HepG2 (cell line): ENCODE data around the gene SHOX. TPM values are rescaled to one million over a fixed set of nuclear protein-coding genes. Genes with fewer than 3 reads are reported as not detected.

Source experiments
- ATAC-seq: fragments of 200-7000 bp; cut with Tn5 transposase; 3 replicates; pipeline ENCODE4 v1.9.1; 2020; ENCODE audit warnings: mild to moderate bottlenecking, moderate library complexity
- BruUV-seq: library from RNA; stranded (reverse); fragments of 400-500 nt; replicated peaks from 2 replicates; lab custom pipeline; 2021; lab: Mats Ljungman, UMichigan
- CTCF ChIA-PET: fragments of 300-600 bp; formaldehyde crosslinking; extraction: SDS; loops from one replicate; lab custom pipeline; 2021; ENCODE audit warnings: low total read pairs, inconsistent platforms, low intra/inter-chr PET ratio; lab: Yijun Ruan, JAX
- POLR2A ChIA-PET: fragments of 350-600 bp; sonication (Branson Sonifier 250); formaldehyde crosslinking; loops from one replicate; lab custom pipeline; 2020; ENCODE audit warnings: antibody characterized with exemption, inconsistent platforms; lab: Yijun Ruan, JAX
- DNase-seq: peaks from one replicate; pipeline ENCODE4 v3.0.0-alpha.2; 2015; ENCODE audit warnings: low spot score
- FAIRE-seq: peaks from 3 replicates; lab custom pipeline; 2011; peaks lifted over from hg19 to GRCh38; lab: Jason Lieb, UNC
- H2AFZ ChIP-seq: one replicate; pipeline ENCODE4 v1.6.1; 2011; ENCODE audit warnings: low read length, inconsistent platforms
- H3K27ac ChIP-seq: fragments of 300-600 bp; 3 replicates; pipeline ENCODE4 v1.8.0; 2011; ENCODE audit warnings: mixed run types, mild to moderate bottlenecking, mixed read lengths, low read length, inconsistent platforms; ENCODE audit not compliant: insufficient read depth; ENCODE audit errors: extremely low read length
- H3K27me3 ChIP-seq, 2 experiments: fragments of 200-600 bp in 1 of 2; 2 replicates in 1 of 2; 3 replicates in 1 of 2; pipeline versions ENCODE4 v1.6.0 to v1.8.0; 2011; ENCODE audit warnings: low read length in 2 of 2, mild to moderate bottlenecking in 2 of 2, moderate library complexity in 2 of 2, inconsistent platforms in 1 of 2; ENCODE audit not compliant: insufficient read depth in 2 of 2, control insufficient read depth in 1 of 2
- H3K36me3 ChIP-seq, 2 experiments: fragments of 200-600 bp in 1 of 2; replicated peaks in 1 of 2; 2 replicates in 1 of 2; 3 replicates in 1 of 2; pipeline versions ENCODE4 v1.5.1 to v1.8.0; 2011; ENCODE audit warnings: low read length in 2 of 2, inconsistent platforms in 1 of 2; ENCODE audit not compliant: insufficient read depth in 2 of 2, control insufficient read depth in 1 of 2
- H3K4me1 ChIP-seq: 2 replicates; pipeline ENCODE4 v1.5.1; 2012; ENCODE audit warnings: low read length, inconsistent platforms; ENCODE audit not compliant: insufficient read depth
- H3K4me2 ChIP-seq: 2 replicates; pipeline ENCODE4 v1.6.0; 2011; ENCODE audit warnings: low read depth, low read length, inconsistent platforms
- H3K4me3 ChIP-seq, 3 experiments: fragments of 200-600 bp in 1 of 3; sonication (generic), shearing (Covaris generic) in 1 of 3; replicated peaks in 1 of 3; 2 replicates each; pipeline ENCODE4 v1.5.1; 2011 to 2016; ENCODE audit warnings: low read length in 3 of 3, inconsistent platforms in 2 of 3, low read depth in 2 of 3, mild to moderate bottlenecking in 2 of 3, control low read depth in 1 of 3, mixed read lengths in 1 of 3; ENCODE audit not compliant: insufficient read depth in 1 of 3
- H3K79me2 ChIP-seq: one replicate; pipeline ENCODE4 v1.6.1; 2011; ENCODE audit warnings: low read length, inconsistent platforms; ENCODE audit not compliant: insufficient read depth
- H3K9ac ChIP-seq: 2 replicates; pipeline ENCODE4 v1.6.0; 2011; ENCODE audit warnings: mild to moderate bottlenecking, low read depth, low read length, inconsistent platforms; ENCODE audit not compliant: insufficient read depth
- H3K9me3 ChIP-seq: 2 replicates; pipeline ENCODE4 v1.5.1; 2012; ENCODE audit warnings: mild to moderate bottlenecking, low read length
- H4K20me1 ChIP-seq: 2 replicates; pipeline ENCODE4 v1.6.0; 2011; ENCODE audit warnings: inconsistent platforms, mild to moderate bottlenecking, low read length, moderate library complexity; ENCODE audit not compliant: insufficient read depth
- CHD2 ChIP-seq: IDR thresholded peaks from 2 replicates; pipeline ENCODE4 v1.6.1; 2011; ENCODE audit warnings: low read depth, low read length, improper control_type of control experiment
- GABPA ChIP-seq, 2 experiments: IDR thresholded peaks; 2 replicates each; pipeline ENCODE4 v1.6.1; 2011 to 2016; ENCODE audit warnings: low read depth in 2 of 2, low read length in 1 of 2, missing biosample characterization in 1 of 2, missing genetic modification characterization in 1 of 2
- POLR2G ChIP-seq: fragments of 200-400 bp; formaldehyde crosslinking; IDR thresholded peaks from 2 replicates; pipeline ENCODE4 v1.6.1; 2018; ENCODE audit warnings: mild to moderate bottlenecking, low read depth, low read length, moderate library complexity
- PRPF4 ChIP-seq: fragments of 200-400 bp; formaldehyde crosslinking; IDR thresholded peaks from 2 replicates; pipeline ENCODE4 v1.6.1; 2016; ENCODE audit warnings: low read length, low read depth; ENCODE audit not compliant: poor library complexity, severe bottlenecking
- XRCC5 ChIP-seq: fragments of 200-400 bp; formaldehyde crosslinking; optimal IDR thresholded peaks from 2 replicates; pipeline ENCODE3; 2017; ENCODE audit warnings: mild to moderate bottlenecking, low read length
- ZFP41 ChIP-seq: sonication (generic); formaldehyde crosslinking; IDR thresholded peaks from 2 replicates; pipeline ENCODE4 v1.4.0; 2020; ENCODE audit warnings: mild to moderate bottlenecking, missing genetic modification reagents, borderline replicate concordance
- ZNF264 ChIP-seq: sonication (generic); formaldehyde crosslinking; IDR thresholded peaks from 2 replicates; pipeline ENCODE4 v1.4.0; 2020; ENCODE audit warnings: missing genetic modification reagents
- ZNF775 ChIP-seq: sonication (generic); formaldehyde crosslinking; IDR thresholded peaks from 2 replicates; pipeline ENCODE4 v1.4.0; 2020; ENCODE audit warnings: missing genetic modification reagents, mild to moderate bottlenecking, moderate library complexity, borderline replicate concordance
- WGBS: methylation state at CpG from one replicate; pipeline ENCODE4 v1.1.6; 2017; ENCODE audit warnings: low lambda C conversion rate; 5-methylcytosine and 5-hydroxymethylcytosine counted together
- in situ Hi-C: cut with HindIII; loops from 2 replicates; pipeline ENCODE4 v1.10.0; 2017; ENCODE audit warnings: low pct_unique_long_range_greater_than_20kb; ENCODE audit not compliant: extremely low pct_ligation_motif_present
- intact Hi-C: fragments of 100-400 bp; cut with micrococcal nuclease; formaldehyde crosslinking; loops from one replicate; pipeline ENCODE4 v1.10.0; 2022; ENCODE audit not compliant: unreplicated experiment
- polyA plus RNA-seq, 8 experiments: library from polyadenylated mRNA; depleted of rRNA in 3 of 8; stranded (reverse) in 7 of 8; unstranded in 1 of 8; fragments of >200 nt; fragmentation: Illumina TruSeq in 4 of 8; extraction: Trizol in 4 of 8; gene quantifications; 2 replicates each; pipeline versions ENCODE4 v1.2.1 to v1.2.3, GENCODE V29; 2011 to 2016; ENCODE audit warnings: low read depth in 4 of 8, missing spikeins in 1 of 8, mixed read lengths in 1 of 8; ENCODE audit not compliant: insufficient read depth in 1 of 8
- total RNA-seq, 5 experiments: library from RNA; depleted of rRNA; stranded (reverse); fragments of >200 nt; fragmentation: Illumina TruSeq; extraction: Trizol; gene quantifications; 2 replicates each; pipeline ENCODE4 v1.2.3, GENCODE V29; 2016; ENCODE audit warnings: low read depth in 1 of 5
- TF ChIP-seq, protein P1 (sequence below): sonication (generic); formaldehyde crosslinking; IDR thresholded peaks from 2 replicates; pipeline ENCODE4 v1.5.0; 2020; ENCODE audit warnings: mild to moderate bottlenecking, missing genetic modification reagents, borderline replicate concordance
- TF ChIP-seq, protein P2 (sequence below): IDR thresholded peaks from 2 replicates; pipeline ENCODE4 v1.6.1; 2012; ENCODE audit warnings: inconsistent platforms

SHOX gene
- total and polyA plus RNA-seq, 2 of the 13 experiments (the other 11 are each of a cell fraction or from before 2014, with no cell fraction given) = not detected

DNA sequence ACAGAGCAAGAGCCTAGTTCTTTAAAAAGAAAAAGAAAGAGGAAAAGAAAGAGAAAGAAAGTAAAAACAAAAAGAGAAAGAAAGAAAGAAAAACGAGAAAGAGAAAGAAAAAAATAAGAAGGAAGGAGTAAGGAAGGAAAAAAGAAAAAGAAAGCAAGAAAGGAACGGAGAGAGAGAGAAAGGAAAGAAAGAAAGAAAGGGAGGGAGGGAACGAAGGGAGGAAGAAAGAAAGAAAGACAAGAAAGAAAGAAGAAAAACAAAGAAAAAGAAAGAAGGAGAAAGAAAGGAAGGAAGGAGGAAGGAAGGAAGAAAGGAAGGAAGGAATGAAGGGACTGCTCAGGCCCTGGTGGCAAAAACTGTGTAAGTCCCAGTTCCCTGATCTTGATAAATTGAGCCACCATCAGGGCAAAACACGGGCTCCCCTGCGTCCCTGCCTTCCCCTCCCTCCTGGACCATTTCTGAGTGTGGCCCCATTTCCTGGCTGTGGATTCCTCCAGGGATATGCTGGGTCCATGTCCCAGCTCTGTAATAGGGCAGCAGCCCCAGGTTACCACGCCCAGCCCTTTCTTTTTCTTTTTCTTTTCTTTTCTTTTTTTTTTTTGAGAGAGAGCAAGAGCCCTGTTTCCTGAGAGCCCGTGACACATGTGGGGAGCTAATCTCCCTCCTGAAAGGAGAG is 44.8 kb downstream of the SHOX start:
- Histone ChIP-seq H3K4me1 (no peaks in the 10 kb centered on the region), H3K36me3 (no peaks in the 10 kb centered on the region), H3K27ac (no peak overlapping the region), H3K27me3 (peaks cover 1 to 7% of the 10 kb centered on the region in 2 experiments; a peak in 2 of 5 replicates), H3K4me3 (no peak overlapping the region), H3K9me3 (no peaks in the 10 kb centered on the region), H3K9ac (no peak overlapping the region), H3K4me2 (no peak overlapping the region), H4K20me1 (no peaks in the 10 kb centered on the region), H2AFZ (no peak overlapping the region), H3K79me2 (no peaks in the 10 kb centered on the region)
- TF ChIP-seq, protein P1, sequence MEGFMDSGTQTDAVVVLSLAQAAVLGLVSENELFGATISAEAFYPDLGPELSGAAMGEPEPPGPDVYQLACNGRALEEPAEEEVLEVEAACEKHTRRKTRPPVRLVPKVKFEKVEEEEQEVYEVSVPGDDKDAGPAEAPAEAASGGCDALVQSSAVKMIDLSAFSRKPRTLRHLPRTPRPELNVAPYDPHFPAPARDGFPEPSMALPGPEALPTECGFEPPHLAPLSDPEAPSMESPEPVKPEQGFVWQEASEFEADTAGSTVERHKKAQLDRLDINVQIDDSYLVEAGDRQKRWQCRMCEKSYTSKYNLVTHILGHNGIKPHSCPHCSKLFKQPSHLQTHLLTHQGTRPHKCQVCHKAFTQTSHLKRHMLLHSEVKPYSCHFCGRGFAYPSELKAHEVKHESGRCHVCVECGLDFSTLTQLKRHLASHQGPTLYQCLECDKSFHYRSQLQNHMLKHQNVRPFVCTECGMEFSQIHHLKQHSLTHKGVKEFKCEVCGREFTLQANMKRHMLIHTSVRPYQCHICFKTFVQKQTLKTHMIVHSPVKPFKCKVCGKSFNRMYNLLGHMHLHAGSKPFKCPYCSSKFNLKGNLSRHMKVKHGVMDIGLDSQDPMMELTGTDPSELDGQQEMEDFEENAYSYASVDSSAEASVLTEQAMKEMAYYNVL (CRISPR knock-in tag) = no peak
- TF ChIP-seq ZFP41 (CRISPR knock-in tag) = no peak
- TF ChIP-seq CHD2 = no peak
- FAIRE-seq = no peak
- POLR2A ChIA-PET = no interaction called here
- no TSS peak for BruUV-seq
- WGBS = 14% methylated on average over 7 of the region's 7 CpGs
- DNase-seq = no peak
- CTCF ChIA-PET = no interaction called here
- intact Hi-C loops = no loop called here
- ATAC-seq = no peak
- in situ Hi-C loops = no loop called here

DNA sequence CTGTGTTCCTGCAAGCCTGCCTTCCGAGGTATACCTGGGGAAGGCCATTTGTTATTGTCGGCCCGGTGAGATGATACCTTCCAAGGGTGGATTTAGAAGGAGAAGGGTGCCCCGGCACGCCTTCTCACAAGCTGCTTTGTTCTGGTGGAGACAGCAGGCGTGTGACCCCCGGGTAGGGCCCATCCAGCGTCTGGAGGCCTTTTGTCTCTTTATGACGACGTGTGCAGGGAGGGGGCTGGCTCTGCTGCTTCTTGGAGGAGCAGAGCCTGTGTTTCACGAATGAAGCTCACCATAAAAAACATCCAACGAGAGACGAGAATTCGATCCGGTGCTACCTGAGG is 45.3 kb downstream of the SHOX start:
- H3K36me3 ChIP-seq = no peaks in the 10 kb centered on the region
- in situ Hi-C loops = no loop called here

More for the DNA sequence above, 45.3 kb downstream of the SHOX start:
- ChIA-PET CTCF (no interaction called here), POLR2A (no interaction called here)
- Histone ChIP-seq H3K9ac (no peak overlapping the region), H3K27ac (no peak overlapping the region), H3K9me3 (no peaks in the 10 kb centered on the region), H3K4me1 (no peaks in the 10 kb centered on the region), H3K79me2 (no peaks in the 10 kb centered on the region), H3K27me3 (peaks cover 1 to 8% of the 10 kb centered on the region in 2 experiments; a peak in 2 of 5 replicates), H3K4me3 (no peak overlapping the region), H2AFZ (no peak overlapping the region), H3K4me2 (no peak overlapping the region), H4K20me1 (no peaks in the 10 kb centered on the region)
- 26% methylated on average over 15 of the region's 15 CpGs for WGBS
- TF ChIP-seq ZNF264 (CRISPR knock-in tag) (no peak), GABPA (IDR thresholded peaks at IDR 0.05; ENCODE audit: low read depth, low read length) (no peak), GABPA (CRISPR knock-in tag; IDR thresholded peaks at IDR 0.05; ENCODE audit: low read depth) (no peak), PRPF4 (no peak), XRCC5 (no peak), POLR2G (no peak), ZNF775 (CRISPR knock-in tag) (no peak)
- TF ChIP-seq, protein P2, sequence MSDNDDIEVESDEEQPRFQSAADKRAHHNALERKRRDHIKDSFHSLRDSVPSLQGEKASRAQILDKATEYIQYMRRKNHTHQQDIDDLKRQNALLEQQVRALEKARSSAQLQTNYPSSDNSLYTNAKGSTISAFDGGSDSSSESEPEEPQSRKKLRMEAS = no peak
- ATAC-seq (no peak), FAIRE-seq (no peak), DNase-seq (no peak)
- BruUV-seq = no TSS peak
- intact Hi-C loops = no loop called here
